DMS 273 treated with DMSO at 0.1 percent for 48 hours (cell line): ENCODE measurements around the gene ZGPAT.
"Not testable (repeated sequence)": the region's sequence is repeated elsewhere in the genome, so short reads cannot be mapped to it uniquely, and the experiment has no call there.

Source experiments
- DNase-seq: peaks from one replicate; lab custom pipeline; 2025; lab: John Stamatoyannopoulos, UW

The ZGPAT gene, protein sequence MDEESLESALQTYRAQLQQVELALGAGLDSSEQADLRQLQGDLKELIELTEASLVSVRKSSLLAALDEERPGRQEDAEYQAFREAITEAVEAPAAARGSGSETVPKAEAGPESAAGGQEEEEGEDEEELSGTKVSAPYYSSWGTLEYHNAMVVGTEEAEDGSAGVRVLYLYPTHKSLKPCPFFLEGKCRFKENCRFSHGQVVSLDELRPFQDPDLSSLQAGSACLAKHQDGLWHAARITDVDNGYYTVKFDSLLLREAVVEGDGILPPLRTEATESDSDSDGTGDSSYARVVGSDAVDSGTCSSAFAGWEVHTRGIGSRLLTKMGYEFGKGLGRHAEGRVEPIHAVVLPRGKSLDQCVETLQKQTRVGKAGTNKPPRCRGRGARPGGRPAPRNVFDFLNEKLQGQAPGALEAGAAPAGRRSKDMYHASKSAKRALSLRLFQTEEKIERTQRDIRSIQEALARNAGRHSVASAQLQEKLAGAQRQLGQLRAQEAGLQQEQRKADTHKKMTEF

DNA sequence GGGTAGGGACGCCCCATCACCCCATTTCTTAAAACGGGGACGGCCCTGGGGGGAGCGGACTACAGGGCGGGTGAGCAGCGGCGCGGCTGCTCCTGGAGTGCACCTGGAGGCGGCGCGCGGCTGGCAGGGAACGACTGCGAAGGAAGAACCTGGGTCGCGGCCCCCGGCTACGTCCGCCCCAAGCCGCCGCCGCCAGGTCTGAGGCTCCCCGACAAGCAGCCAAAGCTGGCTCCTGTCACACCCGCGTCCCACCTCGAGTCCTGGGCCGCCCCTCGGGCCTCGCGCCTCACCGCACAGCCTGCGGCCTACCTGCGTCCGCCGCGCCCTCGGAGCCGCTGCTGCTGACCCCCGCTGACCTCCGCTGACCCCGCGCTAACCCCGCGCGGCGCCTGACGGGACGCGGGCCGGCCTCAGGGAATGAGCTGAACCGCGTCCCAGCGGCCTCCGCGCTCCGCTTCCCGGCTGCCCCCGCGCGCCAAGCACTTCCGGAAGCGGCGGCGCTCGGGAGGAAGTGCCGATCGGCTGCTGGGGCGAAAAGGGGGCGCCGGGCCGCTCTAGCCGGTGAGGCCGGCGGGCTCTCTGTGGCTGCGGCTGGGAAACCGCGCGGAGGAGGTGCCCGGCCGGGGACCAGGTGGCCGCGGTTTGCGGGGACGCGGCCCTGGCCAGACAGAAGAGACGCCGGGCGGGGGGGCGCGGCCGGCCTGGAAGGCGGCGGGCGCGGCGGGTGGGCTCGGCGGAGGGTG is at the start of gene ZGPAT, which contains the start of gene ARFRP1:
TSS of gene ZGPAT (plus strand) at position 482 of the 743 bp plus-strand sequence. CDS start 542 bp downstream, outside the sequence.
TSS of gene ARFRP1 (minus strand) at position 419 of the 743 bp plus-strand sequence. CDS start 885 bp downstream, outside the sequence.
- DNase-seq, result peak; percentile 58

DNA sequence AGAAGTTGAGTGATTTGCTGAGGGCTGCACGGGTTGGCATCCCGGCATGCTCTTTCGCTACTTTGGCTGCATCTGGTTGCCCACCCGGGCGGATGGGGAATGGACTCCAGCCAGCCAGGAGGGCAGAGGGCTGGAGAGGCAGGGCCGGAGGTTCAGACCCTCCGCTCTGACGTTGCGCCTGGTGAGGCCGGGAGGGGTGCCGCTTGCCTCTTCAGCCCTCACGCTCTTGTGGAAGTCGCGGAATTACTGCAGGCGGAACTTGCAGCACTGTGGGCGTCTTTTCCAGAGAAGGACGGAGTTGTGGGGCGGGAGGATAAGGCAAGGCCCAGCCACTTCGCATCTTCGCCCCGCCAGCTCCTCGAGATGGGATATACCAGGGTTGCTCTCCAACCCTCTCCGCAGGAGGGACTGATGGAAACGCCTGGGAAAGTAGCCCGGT is 49.1 kb upstream of the ZGPAT start:
- no peak for DNase-seq

DNA sequence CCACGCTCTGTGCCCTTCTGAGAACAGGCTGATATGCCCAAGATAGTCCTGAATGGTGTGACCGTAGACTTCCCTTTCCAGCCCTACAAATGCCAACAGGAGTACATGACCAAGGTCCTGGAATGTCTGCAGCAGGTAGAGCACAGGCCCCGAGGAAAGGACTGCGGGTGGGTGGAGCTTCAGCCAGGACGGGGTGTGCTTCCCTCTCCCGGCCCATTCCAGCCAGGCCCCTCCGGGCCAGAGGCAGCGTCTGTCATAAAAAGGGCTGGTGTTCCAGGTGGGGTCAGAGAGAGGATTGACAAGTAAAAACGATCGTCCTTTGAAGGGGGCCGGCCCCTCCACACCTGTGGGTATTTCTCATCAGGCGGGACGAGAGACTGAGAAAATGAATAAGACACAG is 48.5 kb upstream of the ZGPAT start:
- DNase-seq, result no peak

DNA sequence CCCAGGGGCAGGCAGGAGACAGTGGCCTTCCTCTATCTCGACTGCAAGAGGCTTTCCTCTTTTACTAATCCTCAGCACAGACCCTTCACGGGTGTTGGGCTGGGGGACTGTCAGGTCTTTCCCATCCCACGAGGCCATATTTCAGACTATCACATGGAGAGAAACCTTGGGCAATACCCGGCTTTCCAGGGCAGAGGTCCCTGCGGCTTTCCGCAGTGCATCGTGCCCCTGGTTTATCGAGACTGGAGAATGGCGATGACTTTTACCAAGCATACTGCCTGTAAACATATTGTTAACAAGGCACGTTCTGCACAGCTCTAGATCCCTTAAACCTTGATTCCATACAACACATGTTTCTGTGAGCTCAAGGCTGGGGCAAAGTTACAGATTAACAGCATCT is 47.7 kb upstream of the ZGPAT start:
- DNase-seq, result not testable (repeated sequence)

DNA sequence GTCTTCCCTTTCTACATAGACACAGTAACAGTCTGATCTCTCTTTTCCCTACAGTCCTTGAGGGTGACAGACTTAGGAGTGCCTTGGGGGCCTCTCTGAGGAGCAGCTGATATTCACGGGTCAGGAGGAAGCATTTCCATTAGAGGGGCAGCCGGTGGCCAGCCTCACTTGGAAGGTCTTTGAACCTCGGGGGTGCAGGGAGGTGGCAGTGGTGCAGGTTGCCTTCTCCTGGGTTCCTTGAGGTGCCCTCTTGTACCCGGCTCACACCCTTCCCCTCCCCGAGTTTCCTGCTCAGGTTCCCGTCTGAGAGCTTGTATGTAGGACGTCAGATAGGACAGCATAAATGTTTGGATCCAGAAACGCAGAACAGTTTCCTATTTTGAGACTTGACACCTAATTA is 47.2 kb upstream of the ZGPAT start:
- no peak for DNase-seq

DNA sequence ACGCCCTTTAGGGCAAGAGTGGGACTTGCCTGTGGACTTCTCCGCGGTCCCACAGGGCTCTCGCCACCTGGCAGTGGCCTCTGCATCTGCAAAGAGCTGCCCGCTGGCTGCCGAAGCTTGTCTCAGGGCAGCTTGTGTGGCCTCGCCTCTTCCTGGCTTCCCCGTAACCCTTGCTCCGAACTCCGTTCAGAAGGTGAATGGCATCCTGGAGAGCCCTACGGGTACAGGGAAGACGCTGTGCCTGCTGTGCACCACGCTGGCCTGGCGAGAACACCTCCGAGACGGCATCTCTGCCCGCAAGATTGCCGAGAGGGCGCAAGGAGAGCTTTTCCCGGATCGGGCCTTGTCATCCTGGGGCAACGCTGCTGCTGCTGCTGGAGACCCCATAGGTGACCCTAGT is 46.7 kb upstream of the ZGPAT start:
- no peak for DNase-seq

DNA sequence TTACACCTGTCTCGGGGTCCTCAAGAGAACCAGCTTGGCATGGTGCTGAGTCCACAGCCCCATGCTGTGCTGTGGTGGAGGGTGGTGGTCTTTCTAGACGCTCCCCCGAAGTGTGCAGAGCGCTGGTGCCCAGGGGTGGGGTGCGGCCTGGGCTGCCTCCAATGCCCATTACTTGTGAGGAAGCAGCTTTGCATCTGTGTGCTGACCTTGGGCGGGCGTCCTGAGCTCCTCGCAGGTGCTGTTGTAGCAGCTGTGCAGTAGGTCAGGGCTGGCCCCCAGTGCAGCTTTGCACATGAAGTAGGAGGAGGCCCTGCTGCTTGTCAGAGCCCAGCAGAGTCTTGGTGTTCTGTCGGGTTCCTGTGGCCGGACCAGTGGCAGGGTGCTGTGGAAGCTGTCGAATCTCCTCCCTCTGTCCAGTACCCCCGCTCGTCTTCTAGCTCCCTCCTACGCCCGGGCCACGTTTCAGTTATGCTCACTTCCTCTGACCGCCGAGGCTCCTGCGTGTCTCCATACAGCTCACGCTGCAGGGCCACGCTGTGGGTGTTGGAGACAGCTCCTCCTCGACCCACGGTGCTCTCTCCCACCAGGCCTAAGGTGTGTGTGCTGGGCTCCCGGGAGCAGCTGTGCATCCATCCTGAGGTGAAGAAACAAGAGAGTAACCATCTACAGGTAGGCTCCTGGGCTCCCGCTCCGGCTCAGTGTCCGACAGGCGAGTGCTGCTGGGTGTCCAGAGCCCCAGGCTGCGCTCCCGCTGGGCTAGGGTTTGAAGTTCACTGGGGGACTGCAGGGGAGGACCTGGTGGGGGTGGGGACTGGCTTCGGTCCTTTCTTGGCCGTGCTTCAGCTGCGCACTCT is 45.7 kb upstream of the ZGPAT start:
- DNase-seq, result no peak

DNA sequence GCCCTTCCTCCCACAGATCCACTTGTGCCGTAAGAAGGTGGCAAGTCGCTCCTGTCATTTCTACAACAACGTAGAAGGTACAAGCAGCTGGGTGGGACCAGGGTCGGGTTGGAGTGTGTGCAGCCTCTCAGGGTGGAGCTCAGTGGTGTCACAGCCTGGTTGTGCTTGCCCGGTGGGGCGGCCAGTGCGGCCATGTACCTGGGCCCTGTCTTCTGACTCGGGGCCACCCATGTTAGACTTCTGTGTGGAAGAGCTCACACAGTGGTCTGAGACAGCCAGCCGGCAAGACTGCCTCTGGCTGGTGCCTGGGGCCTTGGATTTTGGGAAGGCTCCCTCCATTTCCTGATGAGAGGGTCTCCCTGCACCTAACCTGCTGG is 45.0 kb upstream of the ZGPAT start:
- DNase-seq, result no peak

DNA sequence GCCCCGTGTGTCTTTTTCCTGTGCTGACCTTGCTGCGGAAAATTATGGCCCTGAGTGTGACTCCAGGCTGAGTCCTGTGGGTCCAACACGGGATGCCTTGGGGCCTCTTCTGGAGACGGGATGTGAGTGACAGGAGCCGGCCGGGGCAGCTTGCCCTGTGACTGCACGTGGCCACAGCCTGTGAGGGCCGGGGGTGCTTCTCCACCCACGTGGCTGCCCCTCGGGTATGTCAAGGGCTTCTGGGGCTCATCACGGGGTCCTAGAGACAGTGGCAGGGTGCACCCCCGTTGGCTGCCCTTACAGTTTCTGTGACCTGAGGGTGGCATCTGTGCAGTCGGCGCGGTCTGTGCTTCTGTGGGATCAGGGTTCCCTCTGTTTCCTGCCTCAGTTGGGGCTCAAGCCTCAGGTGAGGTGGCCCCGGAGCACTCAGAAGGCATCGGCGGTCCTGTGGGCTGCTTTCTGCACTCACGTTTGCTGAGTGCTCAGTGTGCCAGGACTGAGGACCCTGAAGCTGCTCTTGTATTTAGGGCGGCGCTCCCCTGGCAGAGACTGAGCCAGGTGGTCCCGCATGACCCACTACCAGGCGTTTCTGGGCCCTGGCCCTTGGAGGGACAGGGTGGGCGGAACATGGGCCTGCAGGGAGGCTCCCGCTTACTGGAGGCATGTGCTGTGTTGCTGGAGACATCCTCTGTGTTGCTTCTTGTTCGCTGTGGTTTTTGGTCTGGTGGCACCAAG is 44.3 kb upstream of the ZGPAT start:
- DNase-seq, result no peak

DNA sequence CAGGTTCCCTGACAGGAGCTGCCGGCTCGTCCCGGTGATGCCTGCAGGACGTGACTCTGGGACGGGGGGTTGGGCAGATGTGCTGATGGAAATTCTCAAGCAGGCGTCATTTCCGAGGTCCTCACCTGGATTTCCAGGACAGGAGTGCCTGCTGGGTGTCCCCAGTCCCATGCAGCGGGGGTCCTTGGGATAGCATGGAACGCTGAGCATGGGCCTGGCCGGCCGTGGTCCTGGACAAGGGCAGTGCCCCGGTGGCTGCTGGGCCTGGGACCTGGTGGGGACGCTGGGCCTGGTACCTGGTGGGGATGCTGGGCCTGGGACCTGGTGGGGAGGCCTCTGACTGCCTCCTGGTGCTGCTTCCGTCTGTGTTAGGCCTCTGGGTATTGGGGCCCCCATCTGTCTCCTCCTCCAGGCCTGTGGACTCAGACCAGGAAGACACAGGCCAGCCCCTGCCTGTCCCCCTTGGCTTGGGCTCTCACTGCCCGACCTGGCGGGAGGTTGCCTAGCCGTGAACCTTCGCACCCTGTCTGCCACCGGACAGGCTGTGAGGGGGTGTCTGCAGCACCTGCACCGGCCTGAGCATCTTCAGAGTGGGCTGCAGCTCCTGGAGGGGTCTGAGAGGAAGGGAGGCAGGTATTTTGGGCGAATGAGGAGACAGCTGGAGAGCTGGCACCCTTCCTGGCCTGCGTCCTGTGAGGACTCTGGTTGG is 43.5 kb upstream of the ZGPAT start:
- no peak for DNase-seq

DNA sequence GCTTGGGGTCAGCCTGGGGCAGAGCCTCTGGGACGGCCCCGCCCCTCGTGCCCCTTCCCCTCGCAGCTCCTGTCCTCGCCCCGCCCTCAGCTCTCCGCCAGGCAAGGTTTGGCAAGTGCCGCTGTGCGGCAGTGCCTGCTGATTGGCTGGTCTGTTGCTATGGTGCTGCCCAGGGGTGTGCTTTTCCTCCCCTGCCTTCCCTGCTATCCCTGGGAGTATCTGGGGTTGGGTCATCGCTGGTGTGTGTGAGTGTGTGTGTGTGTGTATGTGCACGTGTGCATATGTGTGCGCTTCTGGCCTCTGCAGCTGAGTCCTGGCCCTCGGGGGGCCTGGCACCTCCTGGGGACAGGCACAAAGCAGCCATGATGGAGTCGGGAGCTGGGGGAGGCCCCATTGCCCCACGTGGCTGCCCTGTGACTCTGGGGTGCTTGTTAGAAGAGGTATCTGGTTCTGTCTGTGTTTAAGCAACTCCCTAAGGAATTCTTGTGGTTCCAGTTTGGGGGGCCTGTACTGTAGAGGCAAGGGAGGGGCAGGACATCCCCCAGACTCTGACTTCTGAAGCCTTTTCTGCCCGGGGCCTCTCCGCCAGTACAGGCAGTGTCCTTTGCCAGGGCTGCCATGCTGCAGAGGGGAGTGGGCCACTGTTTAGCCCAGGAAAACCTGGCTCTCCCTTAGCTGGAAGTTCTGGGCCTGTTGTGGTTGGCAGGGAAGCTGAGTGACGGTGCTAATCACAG is 42.8 kb upstream of the ZGPAT start:
- DNase-seq, result no peak

DNA sequence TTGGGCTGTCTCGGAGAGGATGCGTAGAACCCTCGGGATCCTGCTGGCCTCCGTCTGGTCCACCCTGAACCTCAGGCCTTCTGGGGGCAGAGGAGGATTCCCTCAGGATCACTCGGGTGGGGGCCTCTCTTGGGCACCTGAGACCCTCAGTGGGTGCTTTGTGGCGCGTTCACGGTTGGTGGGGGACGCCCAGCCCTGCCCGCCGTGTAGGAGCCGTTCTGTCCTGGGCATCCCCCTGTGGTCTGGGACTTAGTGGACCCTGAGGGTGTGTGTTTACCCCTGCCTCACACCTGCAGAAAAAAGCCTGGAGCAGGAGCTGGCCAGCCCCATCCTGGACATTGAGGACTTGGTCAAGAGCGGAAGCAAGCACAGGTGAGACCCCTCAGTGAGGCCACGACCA is 42.1 kb upstream of the ZGPAT start:
- no peak for DNase-seq

DNA sequence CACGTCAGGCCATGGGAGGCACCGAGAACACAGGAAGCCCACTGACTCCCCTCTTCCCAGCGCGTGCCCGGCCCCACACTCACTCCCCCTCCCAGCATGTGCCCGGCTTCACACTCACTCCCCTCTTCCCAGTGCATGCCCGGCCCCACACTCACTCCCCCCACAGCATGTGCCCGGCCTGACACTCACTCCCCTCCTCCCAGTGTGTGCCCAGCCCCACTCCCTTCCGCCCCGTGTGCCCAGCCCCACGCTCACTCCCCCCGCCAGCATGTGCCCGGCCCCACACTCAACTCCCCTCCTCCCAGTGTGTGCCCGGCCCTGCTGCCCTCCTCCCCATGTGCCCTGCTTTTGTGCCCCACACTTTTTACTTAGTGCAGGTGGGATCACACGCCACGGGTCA is 40.0 kb upstream of the ZGPAT start:
- DNase-seq, result no peak

DNA sequence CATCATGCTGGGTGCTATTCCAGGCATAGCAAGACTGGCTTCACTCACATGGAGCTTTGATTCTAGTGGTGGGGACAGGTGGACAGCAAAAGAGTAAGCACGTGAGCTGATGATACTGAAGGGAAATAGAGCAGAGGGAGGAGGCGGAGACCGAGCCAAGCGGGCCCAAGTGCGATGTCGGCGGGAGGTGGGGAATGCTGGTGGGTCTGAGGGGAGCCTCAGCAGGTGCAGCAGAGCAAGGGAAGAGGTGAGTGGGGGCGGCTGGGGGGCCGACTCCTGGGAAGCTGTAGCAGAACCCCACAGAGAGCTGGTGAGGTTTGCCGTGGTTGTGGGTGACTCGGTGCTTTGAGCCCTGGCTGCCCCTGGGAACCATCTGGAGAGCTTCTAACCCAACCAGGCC is 39.5 kb upstream of the ZGPAT start:
- no peak for DNase-seq

DNA sequence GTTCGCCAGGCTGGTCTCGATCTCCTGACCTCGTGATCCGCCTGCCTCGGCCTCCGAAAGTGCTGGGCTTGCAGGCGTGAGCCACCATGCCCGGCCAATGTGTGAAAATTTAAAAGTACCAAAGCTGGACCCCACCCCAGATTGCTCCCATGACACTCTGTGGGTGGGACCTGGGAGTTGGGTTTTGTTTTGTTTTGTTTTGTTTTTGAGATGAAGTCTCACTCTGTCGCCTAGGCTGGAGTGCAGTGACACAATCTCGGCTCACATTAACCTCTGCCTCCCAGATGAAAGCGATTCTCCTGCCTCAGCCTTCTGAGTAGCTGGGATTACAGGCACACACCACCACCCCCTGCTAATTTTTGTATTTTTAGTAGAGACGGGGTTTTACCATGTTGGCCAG is 36.1 kb upstream of the ZGPAT start:
- not testable (repeated sequence) for DNase-seq

DNA sequence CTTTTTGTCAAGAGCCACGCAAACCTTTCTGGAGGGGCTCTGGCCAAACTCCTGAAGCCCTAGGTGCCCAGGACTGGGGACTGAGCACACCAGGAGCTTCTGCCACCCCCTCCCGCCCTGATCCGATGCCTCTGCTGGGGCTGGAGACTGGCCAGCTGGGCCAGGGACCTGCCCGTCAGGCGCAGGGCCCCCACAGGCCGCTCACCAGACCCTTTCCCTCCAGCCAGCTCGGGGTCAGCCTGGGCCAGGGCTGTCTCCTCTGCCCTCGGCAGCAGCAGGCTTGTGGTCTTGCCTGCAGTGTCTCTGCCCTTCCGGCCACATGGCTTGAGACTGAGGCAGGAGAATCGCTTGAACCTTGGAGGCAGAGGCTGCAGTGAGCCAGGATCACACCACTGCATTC is 35.2 kb upstream of the ZGPAT start:
- DNase-seq, result no peak

DNA sequence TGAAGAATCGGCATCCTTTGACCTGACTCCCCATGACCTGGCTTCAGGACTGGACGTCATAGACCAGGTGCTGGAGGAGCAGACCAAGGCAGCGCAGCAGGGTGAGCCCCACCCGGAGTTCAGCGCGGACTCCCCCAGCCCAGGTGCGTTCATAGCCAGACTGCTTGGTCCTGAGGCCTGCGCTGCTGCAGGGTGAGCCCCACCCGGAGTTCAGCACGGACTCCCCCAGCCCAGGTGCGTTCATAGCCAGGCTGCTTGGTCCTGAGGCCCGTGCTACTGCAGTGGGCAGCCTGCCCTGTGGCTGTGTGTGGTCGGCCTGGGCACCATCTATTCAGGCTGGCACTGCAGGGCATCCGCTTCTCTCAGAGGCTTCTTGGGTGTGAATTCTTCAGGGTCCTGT is 33.9 kb upstream of the ZGPAT start:
- no peak for DNase-seq

DNA sequence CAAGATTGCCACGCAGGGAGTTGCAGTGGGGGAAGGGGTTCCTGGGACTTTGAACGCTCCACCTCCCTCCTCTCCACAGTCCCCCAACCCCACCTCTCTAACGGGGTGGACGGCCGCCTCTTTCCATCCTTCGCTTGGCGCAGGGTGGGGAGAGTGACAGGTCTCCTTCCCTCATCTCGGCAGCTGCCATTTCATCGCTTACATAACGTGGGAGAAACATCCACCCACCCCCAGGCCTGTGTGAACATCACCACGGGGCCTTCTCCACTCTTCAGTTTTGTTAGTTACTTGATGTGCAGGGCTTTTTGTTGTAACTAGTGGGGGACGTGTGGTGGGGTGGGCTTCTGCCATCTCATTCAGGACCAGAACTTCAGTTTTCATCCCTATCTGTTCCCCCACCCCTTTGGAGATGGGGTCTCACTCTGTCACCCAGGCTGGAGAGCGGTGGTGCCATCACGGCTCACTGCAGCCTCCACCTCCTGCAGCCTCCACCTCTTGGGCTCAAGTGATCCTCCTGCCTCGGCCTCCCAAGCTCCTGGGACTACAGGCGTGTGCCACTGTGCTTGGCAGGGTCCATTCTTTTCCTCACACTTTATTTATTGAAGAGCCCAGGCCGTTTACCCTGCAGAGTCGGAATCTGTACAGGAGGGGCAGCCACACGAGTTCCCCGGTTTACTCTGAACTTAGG is 32.0 kb upstream of the ZGPAT start:
- DNase-seq, result no peak

DNA sequence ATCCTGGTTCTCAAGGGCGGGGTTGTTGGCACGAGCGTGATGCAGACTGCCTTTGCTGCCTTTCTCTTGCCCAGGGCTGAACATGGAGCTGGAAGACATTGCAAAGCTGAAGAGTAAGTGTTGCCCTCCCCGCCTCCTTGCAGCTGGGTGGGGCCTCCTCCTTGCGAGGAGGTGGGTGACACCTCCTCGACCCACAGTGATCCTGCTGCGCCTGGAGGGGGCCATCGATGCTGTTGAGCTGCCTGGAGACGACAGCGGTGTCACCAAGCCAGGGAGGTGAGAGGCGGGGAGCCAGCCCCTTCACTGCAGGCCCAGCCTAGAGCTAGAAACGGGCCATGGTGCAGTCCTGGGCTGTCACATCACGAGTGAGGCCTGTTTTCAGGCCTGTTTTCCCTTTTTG is 29.8 kb upstream of the ZGPAT start:
- DNase-seq, result no peak
